H1 (cell line): ENCODE measurements around the gene SYNCRIP. TPM values are rescaled to one million over a fixed set of nuclear protein-coding genes. Genes with fewer than 3 reads are reported as not detected.

Experiments
- CTCF ChIA-PET: fragments of 300-600 bp; sonication (Branson Sonifier 250); formaldehyde crosslinking; loops from one replicate; lab custom pipeline; 2021; ENCODE audit not compliant: partially characterized antibody; lab: Charles Lee
- POLR2A ChIA-PET: fragments of 300-600 bp; sonication (Branson Sonifier 250); formaldehyde crosslinking; loops from one replicate; lab custom pipeline; 2021; ENCODE audit warnings: inconsistent platforms; ENCODE audit not compliant: partially characterized antibody; lab: Charles Lee
- DNase-seq, 2 experiments: peaks; one replicate each; pipeline versions ENCODE4 v3.0.0 to v3.0.0-alpha.2; 2010 to 2022; ENCODE audit warnings: low spot score in 2 of 2, low read depth in 1 of 2, mixed read lengths in 1 of 2
- FAIRE-seq: peaks from 2 replicates; lab custom pipeline; 2011; peaks lifted over from hg19 to GRCh38; lab: Jason Lieb, UNC
- H2AFZ ChIP-seq: 2 replicates; pipeline ENCODE4 v1.8.1; 2012; ENCODE audit warnings: low read length, inconsistent platforms
- H2AK5ac ChIP-seq: 2 replicates; pipeline ENCODE4 v1.6.1; 2013; ENCODE audit warnings: low read depth, low read length
- H2BK120ac ChIP-seq: replicated peaks from 2 replicates; pipeline ENCODE3; 2013; ENCODE audit warnings: low read depth, low read length, inconsistent platforms
- H2BK12ac ChIP-seq: 2 replicates; pipeline ENCODE4 v1.6.1; 2013; ENCODE audit warnings: low read depth, low read length
- H2BK15ac ChIP-seq: 2 replicates; pipeline ENCODE4 v1.6.1; 2013; ENCODE audit warnings: low read length
- H2BK20ac ChIP-seq: 2 replicates; pipeline ENCODE4 v1.6.1; 2013; ENCODE audit warnings: low read length
- H2BK5ac ChIP-seq: 2 replicates; pipeline ENCODE4 v1.6.1; 2013; ENCODE audit warnings: low read depth, low read length
- H3K14ac ChIP-seq: 2 replicates; pipeline ENCODE4 v1.6.1; 2013; ENCODE audit warnings: inconsistent platforms; ENCODE audit not compliant: insufficient read length
- H3K18ac ChIP-seq: 2 replicates; pipeline ENCODE4 v1.6.1; 2013; ENCODE audit warnings: low read length; ENCODE audit errors: extremely low read depth
- H3K23ac ChIP-seq: 2 replicates; pipeline ENCODE4 v1.6.1; 2013; ENCODE audit warnings: inconsistent platforms; ENCODE audit not compliant: insufficient read length
- H3K23me2 ChIP-seq: 2 replicates; pipeline ENCODE4 v1.6.1; 2013; ENCODE audit warnings: low read depth, low read length
- H3K27ac ChIP-seq: 2 replicates; pipeline ENCODE4 v1.6.1; 2011; ENCODE audit warnings: low read depth, low read length, inconsistent platforms
- H3K27me3 ChIP-seq, 4 experiments: replicated peaks in 1 of 4; 1 replicate in 1 of 4; 2 replicates in 3 of 4; pipeline versions ENCODE4 v1.6.1 to v1.8.1; 2011 to 2013; ENCODE audit warnings: low read length in 3 of 4, mild to moderate bottlenecking in 3 of 4, inconsistent platforms in 2 of 4, mixed read lengths in 2 of 4, moderate library complexity in 1 of 4; ENCODE audit not compliant: control insufficient read depth in 3 of 4, insufficient read depth in 3 of 4; ENCODE audit errors: extremely low read depth in 1 of 4
- H3K36me3 ChIP-seq, 4 experiments: 2 replicates each; pipeline versions ENCODE4 v1.6.1 to v1.8.1; 2011 to 2013; ENCODE audit warnings: mild to moderate bottlenecking in 4 of 4, low read length in 3 of 4, moderate library complexity in 2 of 4, control low read depth in 1 of 4, inconsistent platforms in 1 of 4; ENCODE audit not compliant: insufficient read depth in 4 of 4, control insufficient read depth in 2 of 4
- H3K4ac ChIP-seq: replicated peaks from 2 replicates; pipeline ENCODE3; 2013; ENCODE audit warnings: low read length, low read depth, mixed read lengths, inconsistent platforms; ENCODE audit not compliant: insufficient read length
- H3K4me1 ChIP-seq, 4 experiments: replicated peaks in 1 of 4; 1 replicate in 1 of 4; 2 replicates in 3 of 4; pipeline versions ENCODE4 v1.6.1 to v1.8.1; 2011 to 2013; ENCODE audit warnings: low read length in 3 of 4, inconsistent platforms in 2 of 4, mixed read lengths in 1 of 4; ENCODE audit not compliant: insufficient read depth in 4 of 4, control insufficient read depth in 3 of 4
- H3K4me2 ChIP-seq, 2 experiments: 2 replicates each; pipeline versions ENCODE4 v1.6.1 to v1.8.1; 2011 to 2013; ENCODE audit warnings: low read depth in 2 of 2, low read length in 2 of 2, control low read depth in 1 of 2, inconsistent platforms in 1 of 2, mild to moderate bottlenecking in 1 of 2; ENCODE audit not compliant: insufficient read depth in 1 of 2
- H3K4me3 ChIP-seq, 4 experiments: fragments of 200-600, 300-600 bp in 1 of 4; sonication (generic), shearing (Covaris generic), sonication (Bioruptor Twin) in 1 of 4; 2 replicates each; pipeline versions ENCODE4 v1.5.1 to v1.8.1; 2011 to 2016; ENCODE audit warnings: low read length in 4 of 4, low read depth in 3 of 4, control low read depth in 2 of 4, inconsistent platforms in 2 of 4, mild to moderate bottlenecking in 2 of 4, mixed read lengths in 1 of 4, moderate library complexity in 1 of 4; ENCODE audit not compliant: insufficient read depth in 2 of 4; ENCODE audit errors: extremely low read depth in 1 of 4
- H3K56ac ChIP-seq: replicated peaks from 2 replicates; pipeline ENCODE3; 2013; ENCODE audit warnings: low read depth, mild to moderate bottlenecking, mixed read lengths, low read length, inconsistent platforms; ENCODE audit not compliant: insufficient read length
- H3K79me1 ChIP-seq: 2 replicates; pipeline ENCODE4 v1.6.1; 2013; ENCODE audit warnings: low read depth, low read length, control low read depth
- H3K79me2 ChIP-seq, 2 experiments: 2 replicates each; pipeline versions ENCODE4 v1.6.1 to v1.8.1; 2012 to 2013; ENCODE audit warnings: low read length in 2 of 2, mild to moderate bottlenecking in 2 of 2, inconsistent platforms in 1 of 2; ENCODE audit not compliant: insufficient read depth in 2 of 2, control insufficient read depth in 1 of 2
- H3K9ac ChIP-seq, 4 experiments: replicated peaks in 1 of 4; 1 replicate in 1 of 4; 2 replicates in 3 of 4; pipeline versions ENCODE4 v1.6.1 to v1.8.1; 2011 to 2013; ENCODE audit warnings: low read depth in 3 of 4, low read length in 3 of 4, control low read depth in 2 of 4, mild to moderate bottlenecking in 2 of 4, moderate library complexity in 2 of 4, inconsistent platforms in 1 of 4; ENCODE audit errors: extremely low read depth in 1 of 4
- H3K9me3 ChIP-seq, 2 experiments: 2 replicates each; pipeline versions ENCODE4 v1.6.1 to v1.8.1; 2012 to 2013; ENCODE audit warnings: mild to moderate bottlenecking in 2 of 2, moderate library complexity in 2 of 2, control low read depth in 1 of 2, inconsistent platforms in 1 of 2, low read depth in 1 of 2, low read length in 1 of 2, mixed read lengths in 1 of 2; ENCODE audit not compliant: insufficient read depth in 2 of 2
- H4K20me1 ChIP-seq, 2 experiments: replicated peaks in 1 of 2; 2 replicates each; pipeline versions ENCODE3 to v1.8.1; 2011 to 2013; ENCODE audit warnings: inconsistent platforms in 2 of 2, low read length in 2 of 2, mild to moderate bottlenecking in 1 of 2; ENCODE audit not compliant: insufficient read depth in 2 of 2, control insufficient read depth in 1 of 2
- H4K5ac ChIP-seq: 2 replicates; pipeline ENCODE4 v1.6.1; 2013; ENCODE audit warnings: low read length, low read depth, mixed read lengths, inconsistent platforms; ENCODE audit not compliant: insufficient read length
- H4K8ac ChIP-seq: 2 replicates; pipeline ENCODE4 v1.8.0; 2013; ENCODE audit warnings: mild to moderate bottlenecking, moderate library complexity, low read length, inconsistent platforms; ENCODE audit not compliant: insufficient read depth; ENCODE audit errors: extremely low read depth
- H4K91ac ChIP-seq: replicated peaks from 2 replicates; pipeline ENCODE3; 2013; ENCODE audit warnings: low read length, mixed read lengths, inconsistent platforms; ENCODE audit not compliant: insufficient read length
- CBX8 ChIP-seq: fragments of 300-800, 300-1000 bp; sonication (generic); IDR thresholded peaks from 2 replicates; pipeline ENCODE4 v1.7.1; 2016; ENCODE audit warnings: low read depth, low read length, borderline replicate concordance
- FOSL1 ChIP-seq: IDR thresholded peaks from 2 replicates; pipeline ENCODE4 v1.6.1; 2011; ENCODE audit warnings: mild to moderate bottlenecking, low read depth, low read length, moderate library complexity; ENCODE audit not compliant: insufficient read depth
- HDAC2 ChIP-seq, 2 experiments: fragments of 300-600 bp in 1 of 2; sonication (generic) in 1 of 2; IDR thresholded peaks; 2 replicates each; pipeline ENCODE4 v1.6.1; 2011 to 2012; ENCODE audit warnings: low read depth in 2 of 2, low read length in 2 of 2, mild to moderate bottlenecking in 2 of 2, moderate library complexity in 2 of 2, borderline replicate concordance in 1 of 2, inconsistent platforms in 1 of 2
- KDM4A ChIP-seq: IDR thresholded peaks from one replicate; pipeline ENCODE4 v1.7.1; 2012; ENCODE audit warnings: low read depth, mild to moderate bottlenecking, moderate library complexity, low read length, inconsistent platforms; ENCODE audit not compliant: severe bottlenecking
- MAX ChIP-seq: IDR thresholded peaks from 2 replicates; pipeline ENCODE4 v1.6.1; 2012; ENCODE audit warnings: inconsistent platforms
- POLR2AphosphoS5 ChIP-seq: IDR thresholded peaks from 2 replicates; pipeline ENCODE4 v1.6.1; 2011; ENCODE audit warnings: low read depth, low read length
- SAP30 ChIP-seq: fragments of 300-600 bp; sonication (generic); IDR thresholded peaks from 2 replicates; pipeline ENCODE4 v1.7.1; 2012; ENCODE audit warnings: low read length, moderate library complexity, mild to moderate bottlenecking, inconsistent platforms; ENCODE audit not compliant: insufficient read depth, insufficient replicate concordance
- SIN3A ChIP-seq, 2 experiments: IDR thresholded peaks in 1 of 2; conservative IDR thresholded peaks in 1 of 2; 2 replicates each; pipeline ENCODE4 v1.6.1; 2011 to 2012; ENCODE audit warnings: low read length in 2 of 2, improper control_type of control experiment in 1 of 2, low read depth in 1 of 2, mild to moderate bottlenecking in 1 of 2
- TAF7 ChIP-seq: optimal IDR thresholded peaks from 2 replicates; pipeline ENCODE3; 2011; ENCODE audit warnings: low read depth, mild to moderate bottlenecking, inconsistent platforms, low read length, moderate library complexity, borderline replicate concordance
- WGBS, 2 experiments: shearing (Covaris generic) in 1 of 2; methylation state at CpG; one replicate each; pipeline versions ENCODE4 v1.1.6 to v1.1.7; 2013 to 2015; ENCODE audit warnings: low lambda C conversion rate in 2 of 2, mixed read lengths in 2 of 2, inconsistent platforms in 1 of 2, low coverage in 1 of 2, missing lambda C conversion rate in 1 of 2; ENCODE audit not compliant: insufficient replicate concordance in 2 of 2, insufficient coverage in 1 of 2, insufficient read length in 1 of 2; ENCODE audit errors: extremely low coverage in 1 of 2, missing lambda C conversion rate in 1 of 2; 5-methylcytosine and 5-hydroxymethylcytosine counted together
- polyA plus RNA-seq, 7 experiments: library from polyadenylated mRNA; depleted of rRNA in 3 of 7; stranded (reverse) in 5 of 7; unstranded in 2 of 7; fragments of >200 nt in 5 of 7; fragments of 200-250 nt in 2 of 7; gene quantifications; 1 replicate in 5 of 7; 2 replicates in 1 of 7; 4 replicates in 1 of 7; pipeline versions ENCODE4 v1.2.1 to v1.2.3, GENCODE V29; 2011 to 2013; ENCODE audit warnings: missing spikeins in 2 of 7, mixed read lengths in 2 of 7
- total RNA-seq: library from RNA; stranded (reverse); fragmentation: NEBNext Ultra II Directional; extraction: Animal tissue kit (Norgen Biotek cat#: 25700); gene quantifications from 2 replicates; pipeline ENCODE4 v1.2.1, GENCODE V29; 2021

The SYNCRIP gene
- total and polyA plus RNA-seq, 2 of the 8 experiments (the other 6 are each of a cell fraction or from before 2014, with no cell fraction given): 16.8 to 219 TPM

DNA sequence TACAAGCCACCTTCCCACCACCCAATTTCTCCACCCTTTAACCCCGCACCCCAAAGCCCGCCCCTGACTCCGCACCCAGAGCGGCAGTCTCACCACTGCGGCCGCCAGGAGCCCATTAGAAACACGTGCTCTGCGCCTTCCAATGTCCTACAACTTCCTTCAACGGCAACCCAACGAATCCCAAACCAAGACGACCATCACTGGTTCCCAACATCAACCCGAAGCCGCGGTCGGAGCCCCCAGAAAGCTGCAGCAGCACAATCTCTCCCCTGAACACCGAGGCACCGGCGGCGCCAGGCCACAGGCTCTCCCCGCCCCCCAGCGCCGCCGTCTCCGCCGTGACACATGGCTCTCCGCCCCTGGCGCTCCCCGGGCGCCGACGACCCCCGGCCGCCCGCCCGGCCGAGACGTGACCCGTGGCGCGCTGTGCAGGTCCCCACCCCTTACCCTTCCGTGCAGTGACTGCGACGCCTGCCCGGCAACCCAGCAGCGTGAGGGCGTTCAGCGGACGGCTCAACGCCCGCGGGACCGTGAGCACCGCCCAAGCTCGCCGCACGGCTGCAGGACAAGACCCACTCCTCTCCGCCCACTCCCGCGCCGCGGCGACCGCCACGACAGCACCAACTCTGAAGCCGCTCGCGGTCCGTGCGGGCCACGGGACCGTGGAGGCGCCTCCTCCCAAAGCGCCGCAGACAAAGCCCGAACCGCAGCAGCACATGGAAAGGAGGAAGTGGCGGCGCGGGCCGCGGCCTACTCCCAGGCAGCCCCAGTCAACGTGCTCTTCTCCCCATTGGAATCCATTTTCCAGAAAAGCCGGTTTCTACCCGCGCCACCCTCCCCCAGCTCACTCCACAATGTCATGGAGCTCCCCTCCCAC, 551 bp downstream of the SYNCRIP start:
- no peak for DNase-seq
- 1% methylated on average over 69 of the region's 85 CpGs; no CpG with 5 or more reads in 1 of the 2 experiments for WGBS, 2 experiments
- H3K9ac ChIP-seq: peak overlapping the region; percentile 95 to 99 (median 98)
- no peaks in the 10 kb centered on the region for H3K9me3 ChIP-seq
- H3K4ac ChIP-seq: peak overlapping the region; percentile 100
- peak overlapping the region; percentile 82 for H3K14ac ChIP-seq
- H3K23ac ChIP-seq: no peak overlapping the region
- peak overlapping the region; percentile 91 to 97 (median 96) for H3K4me3 ChIP-seq
- H2BK15ac ChIP-seq: no peak overlapping the region
- H2BK20ac ChIP-seq: no peak overlapping the region
- ChIA-PET POLR2A (interaction anchor here (0.5 to 25.2 kb wide), 25 partner anchors 10 to 1687 kb away, joined by 3 to 890 read pairs (median 6); partner anchors contain the start of genes GJB7 and SNX14), CTCF (interaction anchor here (1.6 to 4.5 kb wide), 2 partner anchors 10 to 34 kb away, joined by 6 to 18 read pairs; no protein-coding TSS in a partner anchor)
- peaks cover 13 to 20% of the 10 kb centered on the region in 2 experiments for H4K20me1 ChIP-seq
- H3K4me2 ChIP-seq: peak overlapping the region; percentile 73 to 77
- no peaks in the 10 kb centered on the region for H3K27me3 ChIP-seq
- peaks cover 8% of the 10 kb centered on the region; the same call in 1 of the 2 replicates for H3K23me2 ChIP-seq
- H2BK120ac ChIP-seq: peak overlapping the region; percentile 64
- peak overlapping the region; percentile 93 for H2BK5ac ChIP-seq
- peak overlapping the region; percentile 99 for H4K8ac ChIP-seq
- peaks cover 0 to 9% (median 5%) of the 10 kb centered on the region in 4 experiments; a peak in 4 of 7 replicates for H3K4me1 ChIP-seq
- no peaks in the 10 kb centered on the region for H3K79me1 ChIP-seq
- H3K56ac ChIP-seq: peak overlapping the region; percentile 96
- peak overlapping the region; percentile 99 for H3K27ac ChIP-seq
- H2AFZ ChIP-seq: no peak overlapping the region
- H4K5ac ChIP-seq: peak overlapping the region; percentile 96
- H2BK12ac ChIP-seq: peak overlapping the region; percentile 17; the same call in 1 of the 2 replicates
- peaks cover 41 to 59% of the 10 kb centered on the region in 2 experiments for H3K79me2 ChIP-seq
- H2AK5ac ChIP-seq: peak overlapping the region; percentile 95
- peak overlapping the region; percentile 79 for H3K18ac ChIP-seq
- FAIRE-seq: no peak
- H4K91ac ChIP-seq: peak overlapping the region; percentile 99
- peaks cover 10 to 37% (median 16%) of the 10 kb centered on the region in 4 experiments for H3K36me3 ChIP-seq
- TF ChIP-seq CBX8 (no peak), POLR2AphosphoS5 (peak; percentile 12), SAP30 (peak; percentile 53), TAF7 (peak; percentile 60), SIN3A (conservative IDR thresholded peaks at IDR 0.05 in 1 of 2, IDR thresholded peaks at IDR 0.05 in 1 of 2; ENCODE audit: low read depth in 1 of 2, low read length in 2 of 2) (peak; percentile 25 to 49; a peak in 2 of 4 replicates), FOSL1 (no peak), HDAC2 (IDR thresholded peaks at IDR 0.05; ENCODE audit: borderline replicate concordance in 1 of 2, low read depth in 2 of 2, low read length in 2 of 2) (0 out of 4 replicates have a peak, but pooled peaks of 1 of the 2 experiments have one; percentile 22), KDM4A (peak; percentile 6), MAX (peak; percentile 83)
